Skeletal muscle tissue (tissue), 4 donors: Measurements from ENCODE around the gene CAMK1D. TPM values are rescaled to one million over a fixed set of nuclear protein-coding genes. Genes with fewer than 3 reads are reported as not detected.

Experiments used
- H3K27ac ChIP-seq: one replicate; pipeline ENCODE4 v1.7.0; 2013; ENCODE audit warnings: mild to moderate bottlenecking, low read depth, low read length, inconsistent platforms
- H3K27me3 ChIP-seq, 3 donors: one replicate each; pipeline ENCODE4 v1.7.0; 2013; ENCODE audit warnings: low read length in 3 of 3; ENCODE audit not compliant: control insufficient read depth in 3 of 3, insufficient read depth in 3 of 3
- H3K36me3 ChIP-seq, 3 donors: one replicate each; pipeline ENCODE4 v1.7.0; 2013; ENCODE audit warnings: low read length in 3 of 3; ENCODE audit not compliant: control insufficient read depth in 3 of 3, insufficient read depth in 3 of 3
- H3K4me1 ChIP-seq, 3 donors: one replicate each; pipeline ENCODE4 v1.7.0; 2013; ENCODE audit warnings: low read length in 3 of 3, mild to moderate bottlenecking in 3 of 3; ENCODE audit not compliant: control insufficient read depth in 3 of 3, insufficient read depth in 3 of 3
- H3K4me3 ChIP-seq, 3 donors: one replicate each; pipeline ENCODE4 v1.7.0; 2013; ENCODE audit warnings: low read length in 3 of 3
- H3K9ac ChIP-seq, 3 donors: one replicate each; pipeline ENCODE4 v1.7.0; 2013; ENCODE audit warnings: low read length in 3 of 3, mild to moderate bottlenecking in 3 of 3, moderate library complexity in 2 of 3, low read depth in 1 of 3
- H3K9me3 ChIP-seq, 3 donors: one replicate each; pipeline ENCODE4 v1.7.0; 2013; ENCODE audit warnings: low read length in 3 of 3; ENCODE audit not compliant: control insufficient read depth in 3 of 3
- total RNA-seq: library from RNA; depleted of rRNA; stranded (reverse); fragments of >200 nt; gene quantifications from one replicate; pipeline ENCODE4 v1.2.3, GENCODE V29; 2014
- donor health status: Osteomylitis.

CAMK1D gene
- total RNA-seq, 1 donor from 2014 or later = 2.1 TPM

DNA sequence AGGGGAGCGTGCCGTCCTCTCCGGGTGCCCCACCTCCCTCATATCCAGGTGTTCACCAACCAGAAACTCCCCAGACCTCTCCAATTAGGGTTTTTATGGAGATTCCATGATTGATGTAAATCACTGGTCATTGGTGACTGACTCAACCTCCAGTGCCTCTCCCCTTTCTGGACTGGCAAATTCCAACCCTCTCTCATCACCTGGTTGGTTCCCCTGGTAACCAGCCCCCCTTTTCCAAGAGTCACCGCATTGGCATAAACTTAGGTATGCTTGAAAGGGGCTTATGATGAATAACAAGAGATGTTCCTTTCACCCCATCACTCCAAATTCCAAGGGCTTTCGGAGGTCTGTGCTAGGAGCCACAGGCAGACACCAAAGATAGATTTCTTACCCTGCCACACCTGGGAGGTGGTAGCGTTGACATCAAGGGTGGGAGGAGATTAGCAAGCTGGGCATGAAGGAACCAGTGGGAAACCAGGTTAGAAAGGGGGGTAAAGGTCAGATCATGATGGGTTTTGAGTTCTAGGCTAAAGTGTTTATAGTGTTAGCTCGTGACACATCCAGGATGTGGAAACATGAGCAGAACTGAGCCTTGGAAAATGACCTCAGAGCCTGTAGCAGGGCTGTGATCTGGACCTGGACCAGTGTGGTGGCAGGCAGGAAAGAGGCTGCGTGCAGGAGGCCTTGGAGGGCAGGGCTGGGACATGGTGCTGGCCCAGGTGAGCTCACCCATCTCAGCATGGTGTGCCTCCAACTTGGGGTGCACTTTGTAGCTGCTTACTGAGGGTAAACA lies 45.1 kb downstream of the CAMK1D start:
- H3K9me3 ChIP-seq = no peaks in the 10 kb centered on the region
- H3K4me1 ChIP-seq = peaks cover 0 to 5% (median 0%) of the 10 kb centered on the region in 3 donors
- H3K36me3 ChIP-seq = no peaks in the 10 kb centered on the region
- H3K9ac ChIP-seq = no peak overlapping the region
- no peak overlapping the region for H3K27ac ChIP-seq
- no peak overlapping the region for H3K4me3 ChIP-seq
- H3K27me3 ChIP-seq = no peaks in the 10 kb centered on the region

DNA sequence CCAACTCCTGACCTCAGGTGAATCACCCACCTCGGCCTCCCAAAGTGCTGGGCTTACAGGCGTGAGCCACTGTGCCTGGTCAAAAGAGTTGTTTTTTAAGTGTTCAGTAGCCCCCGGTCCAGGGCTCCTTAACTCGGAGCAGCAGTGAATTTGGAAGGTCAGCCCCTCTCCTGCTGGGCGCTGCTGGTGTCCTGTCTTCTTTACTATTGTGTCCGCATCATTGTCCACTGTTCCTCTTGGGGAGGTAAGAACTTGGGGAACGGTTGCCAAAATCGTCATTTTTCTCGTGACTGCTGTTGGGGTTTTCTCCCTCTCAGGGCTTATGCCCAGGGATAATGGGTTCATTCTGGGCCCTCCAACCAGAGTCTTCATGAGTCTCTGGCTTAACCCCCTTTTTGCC lies 46.7 kb downstream of the CAMK1D start:
- no peaks in the 10 kb centered on the region for H3K36me3 ChIP-seq
- no peaks in the 10 kb centered on the region for H3K4me1 ChIP-seq

GRCh38 chr10:12396567-12396966 lies 47.2 kb downstream of the CAMK1D start:
- H3K4me3 ChIP-seq = no peak overlapping the region
- H3K9ac ChIP-seq = no peak overlapping the region
- no peaks in the 10 kb centered on the region for H3K36me3 ChIP-seq
- no peaks in the 10 kb centered on the region for H3K27me3 ChIP-seq
- no peaks in the 10 kb centered on the region for H3K9me3 ChIP-seq
- H3K27ac ChIP-seq = no peak overlapping the region
- H3K4me1 ChIP-seq = no peaks in the 10 kb centered on the region

More for the DNA sequence above, 46.7 kb downstream of the CAMK1D start:
- H3K9me3 ChIP-seq = no peaks in the 10 kb centered on the region
- no peak overlapping the region for H3K27ac ChIP-seq
- H3K9ac ChIP-seq = no peak overlapping the region
- H3K4me3 ChIP-seq = no peak overlapping the region
- H3K27me3 ChIP-seq = no peaks in the 10 kb centered on the region

DNA sequence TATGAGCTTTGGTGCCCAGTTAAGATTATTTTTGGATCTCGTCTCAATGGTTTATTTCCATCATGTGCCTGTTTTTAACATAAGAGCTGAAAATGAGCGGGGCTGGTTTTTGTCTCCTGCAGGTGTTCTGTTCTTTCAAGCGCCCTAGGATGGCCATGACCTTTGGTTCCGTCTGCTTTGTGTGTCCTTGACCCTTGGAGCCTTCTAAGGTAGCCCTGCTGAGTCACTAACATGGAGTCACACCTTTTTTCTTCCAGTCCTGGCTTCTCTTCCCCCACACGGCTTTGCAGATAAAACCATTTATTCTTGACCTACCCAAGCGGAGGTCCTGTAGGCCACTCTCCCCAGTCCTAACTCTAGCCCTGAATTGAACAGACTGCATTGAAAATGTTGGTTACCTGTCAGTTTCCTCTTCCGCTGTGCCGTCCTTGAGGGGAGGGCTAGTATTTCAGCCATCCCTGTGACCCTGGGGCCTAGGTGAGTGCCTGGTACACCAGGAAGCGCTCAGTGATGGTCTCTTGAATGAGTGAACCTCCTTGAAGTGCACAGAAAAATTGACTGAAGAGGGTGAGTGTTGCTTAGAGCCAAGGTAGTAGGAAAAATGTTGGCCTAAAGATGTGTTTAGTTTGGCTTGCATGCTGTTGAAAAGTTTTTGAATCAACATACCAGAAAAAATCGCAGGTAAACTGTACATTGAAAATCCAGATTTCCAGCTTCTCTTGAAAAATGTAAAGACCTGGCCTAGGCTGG lies 48.0 kb downstream of the CAMK1D start:
- Histone ChIP-seq H3K4me3 (no peak overlapping the region), H3K9ac (no peak overlapping the region), H3K9me3 (no peaks in the 10 kb centered on the region), H3K36me3 (no peaks in the 10 kb centered on the region), H3K4me1 (no peaks in the 10 kb centered on the region), H3K27ac (no peak overlapping the region), H3K27me3 (no peaks in the 10 kb centered on the region)

DNA sequence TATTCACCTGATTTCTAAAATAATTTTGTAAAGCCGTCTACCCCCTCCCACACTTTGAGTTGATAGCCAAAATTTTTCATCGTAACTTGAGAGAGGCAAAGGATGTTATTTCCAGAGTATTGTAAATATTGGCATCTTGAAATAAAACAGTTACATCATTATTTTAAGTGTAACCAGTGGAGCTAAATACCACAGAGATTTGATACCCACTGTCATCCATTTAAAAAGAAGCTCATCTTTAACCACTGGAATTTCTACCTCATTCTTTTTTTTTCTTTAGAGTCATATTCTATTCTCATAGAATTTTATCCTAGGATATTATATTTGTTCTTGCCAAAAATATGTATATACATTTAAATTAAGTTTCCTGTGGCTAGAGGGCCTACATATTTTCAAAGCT lies 48.6 kb downstream of the CAMK1D start:
- H3K27me3 ChIP-seq = no peaks in the 10 kb centered on the region
- H3K27ac ChIP-seq = no peak overlapping the region
- no peaks in the 10 kb centered on the region for H3K9me3 ChIP-seq
- no peak overlapping the region for H3K9ac ChIP-seq
- H3K4me1 ChIP-seq = no peaks in the 10 kb centered on the region
- H3K36me3 ChIP-seq = no peaks in the 10 kb centered on the region
- no peak overlapping the region for H3K4me3 ChIP-seq

DNA sequence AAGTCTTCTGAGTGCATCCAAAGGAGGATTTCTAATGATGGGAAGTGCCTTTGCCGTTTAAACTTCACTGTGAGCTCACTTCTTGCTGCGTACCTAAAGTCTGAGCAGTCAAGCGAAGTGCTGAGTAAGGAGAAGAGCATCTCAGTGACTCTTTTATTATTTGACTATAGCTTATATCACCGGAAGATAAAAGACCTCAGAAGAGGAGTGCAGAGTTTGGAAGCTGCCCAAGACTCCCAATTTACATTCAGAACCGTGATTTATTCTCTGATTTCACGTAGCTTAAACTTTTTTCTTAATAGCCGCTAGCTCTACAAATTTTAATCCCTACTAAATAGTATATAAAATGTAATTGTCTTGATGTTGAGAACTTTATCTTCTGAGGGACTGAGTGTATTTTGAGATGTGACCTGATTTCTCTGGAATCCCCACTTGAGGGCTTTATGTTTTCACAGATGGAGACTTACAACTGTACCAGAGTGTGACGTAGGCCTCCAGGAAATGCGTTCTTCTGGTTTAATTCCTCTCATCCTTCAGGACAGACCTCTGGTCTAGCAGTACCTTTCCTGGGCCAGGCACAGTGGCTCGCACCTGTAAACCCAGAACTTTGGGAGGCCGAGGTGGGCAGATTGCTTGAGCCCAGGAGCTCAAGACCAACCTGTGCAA lies 51.1 kb downstream of the CAMK1D start:
- H3K9me3 ChIP-seq = no peaks in the 10 kb centered on the region
- no peak overlapping the region for H3K9ac ChIP-seq
- H3K4me1 ChIP-seq = no peaks in the 10 kb centered on the region
- no peaks in the 10 kb centered on the region for H3K27me3 ChIP-seq
- no peak overlapping the region for H3K4me3 ChIP-seq
- no peak overlapping the region for H3K27ac ChIP-seq
- no peaks in the 10 kb centered on the region for H3K36me3 ChIP-seq

DNA sequence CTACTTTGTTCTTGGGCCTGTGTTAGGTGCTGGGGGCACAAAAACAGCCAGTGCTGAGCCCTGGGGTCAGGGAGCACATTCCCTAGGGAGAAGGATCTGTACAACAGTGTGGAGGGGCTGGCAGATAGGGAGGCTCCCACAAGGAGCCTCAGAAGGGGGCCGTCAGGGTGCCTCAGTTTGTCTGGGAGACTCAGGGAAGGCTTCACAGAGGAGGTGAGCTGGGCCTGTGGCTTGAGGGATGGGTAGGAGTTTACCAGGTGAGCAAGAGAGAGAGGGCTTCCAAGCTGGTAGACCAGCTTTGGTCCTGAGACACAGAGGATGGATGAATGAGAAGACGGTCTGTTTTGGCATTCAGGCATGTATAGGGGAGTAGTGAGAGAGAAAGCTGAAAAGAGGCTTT lies 52.1 kb downstream of the CAMK1D start:
- Histone ChIP-seq H3K9me3 (no peaks in the 10 kb centered on the region), H3K4me1 (no peaks in the 10 kb centered on the region), H3K9ac (no peak overlapping the region), H3K36me3 (no peaks in the 10 kb centered on the region), H3K27me3 (no peaks in the 10 kb centered on the region), H3K4me3 (no peak overlapping the region), H3K27ac (no peak overlapping the region)

DNA sequence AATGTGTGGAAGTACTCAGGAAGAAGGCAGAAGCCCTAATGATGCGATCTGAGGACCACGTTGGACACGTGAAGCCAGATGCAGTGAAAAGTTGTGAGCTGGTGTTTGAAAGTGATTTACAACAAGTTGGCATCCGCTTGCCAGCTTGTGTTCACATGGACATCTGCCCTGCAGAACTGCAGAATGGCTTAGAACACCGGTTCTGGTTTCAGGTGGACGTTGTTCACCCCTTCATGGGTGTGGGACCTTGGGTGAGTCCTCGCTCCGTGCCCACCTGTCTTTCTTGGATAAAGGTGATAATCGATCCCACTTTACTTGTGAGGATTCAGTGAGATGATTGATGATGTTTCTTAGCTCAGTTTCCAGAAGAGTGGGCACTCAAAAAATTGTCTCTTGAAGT lies 53.8 kb downstream of the CAMK1D start:
- no peak overlapping the region for H3K27ac ChIP-seq
- H3K4me1 ChIP-seq = no peaks in the 10 kb centered on the region
- H3K4me3 ChIP-seq = no peak overlapping the region
- H3K9ac ChIP-seq = no peak overlapping the region
- H3K36me3 ChIP-seq = no peaks in the 10 kb centered on the region
- H3K27me3 ChIP-seq = peaks cover 0 to 6% (median 0%) of the 10 kb centered on the region in 3 donors
- H3K9me3 ChIP-seq = no peaks in the 10 kb centered on the region

GRCh38 chr10:12405342-12406320 lies 56.3 kb downstream of the CAMK1D start:
- no peaks in the 10 kb centered on the region for H3K4me1 ChIP-seq
- H3K36me3 ChIP-seq = no peaks in the 10 kb centered on the region
- H3K27me3 ChIP-seq = peaks cover 0 to 6% (median 0%) of the 10 kb centered on the region in 3 donors
- no peak overlapping the region for H3K4me3 ChIP-seq
- no peaks in the 10 kb centered on the region for H3K9me3 ChIP-seq
- H3K9ac ChIP-seq = no peak overlapping the region
- no peak overlapping the region for H3K27ac ChIP-seq
